ENCODE results near the gene PTPN9. TPM values are rescaled to one million over a fixed set of nuclear protein-coding genes. Genes with fewer than 3 reads are reported as not detected.

PTPN9 gene
- total RNA-seq, result 10 to 100 TPM; 33.5 to 34.3 TPM

GRCh38 chr15:75578948-75579920, at the start of gene PTPN9:
Gene PTPN9, minus strand, starts transcription at chr15:75579315. Its CDS starts 539 bp downstream, at chr15:75578776.

GRCh38 chr15:75625542-75626347, 46.6 kb upstream of the PTPN9 start, which contains the start of gene SNUPN:
Gene SNUPN, minus strand, starts transcription at chr15:75625725. Its CDS starts 4,674 bp downstream, at chr15:75621051.

GRCh38 chr15:75451674-75452363, 127.3 kb downstream of the PTPN9 start, which contains the start of gene SIN3A:
Gene SIN3A, minus strand, starts transcription at chr15:75451690. Its CDS starts 21,315 bp downstream, at chr15:75430375.

Other genes with a start within 250 kb of the PTPN9 start
- gene COMMD4, start 243.3 kb downstream of the PTPN9 start, total RNA-seq, result 10 to 100 TPM; 83.3 to 88.9 TPM
- 10 to 100 TPM; 16.1 to 19.5 TPM for gene NEIL1, start 232.3 kb downstream of the PTPN9 start, total RNA-seq
- gene MAN2C1, start 210.7 kb downstream of the PTPN9 start, total RNA-seq, result 100 to 1,000 TPM; 217 to 223 TPM
- 100 to 1,000 TPM in 1 of 2 experiments, 10 to 100 TPM in 1; 91.4 to 102 TPM for gene SIN3A, start 127.6 kb downstream of the PTPN9 start, total RNA-seq
- gene SNUPN, start 46.4 kb upstream of the PTPN9 start, total RNA-seq, result 10 to 100 TPM; 29.5 to 29.7 TPM
- gene IMP3, start 60.9 kb upstream of the PTPN9 start, total RNA-seq, result 10 to 100 TPM; 79.5 to 80.5 TPM
- gene SNX33, start 68.6 kb upstream of the PTPN9 start, total RNA-seq, result 1 to 10 TPM in 1 of 2 experiments, under 1 TPM in 1; 0.53 to 1.1 TPM
- gene CSPG4, start 133.5 kb upstream of the PTPN9 start, total RNA-seq, result under 1 TPM in 1 of 2 experiments, not detected in 1; 0.02 TPM

Measured in activated naive CD4-positive, alpha-beta T cell treated with anti-CD3 and anti-CD28 coated beads, Interleukin-2, amount 10 ng/mL, durations not matched to agents 5 hours and 36 hours (primary cell).